Neural progenitor cell (in vitro differentiated cells): Measurements from ENCODE around the gene RNGTT. TPM values are rescaled to one million over a fixed set of nuclear protein-coding genes. Genes with fewer than 3 reads are reported as not detected.

Source experiments
- DNase-seq: peaks from one replicate; pipeline ENCODE4 v3.0.0-alpha.2; 2016; ENCODE audit warnings: low spot score
- H2AFZ ChIP-seq: fragments of 200-600 bp; sonication (generic); replicated peaks from 2 replicates; pipeline ENCODE4 v1.6.1; 2016; ENCODE audit warnings: antibody characterized with exemption
- H3F3A ChIP-seq: fragments of 200-600 bp; sonication (generic); 2 replicates; pipeline ENCODE4 v1.6.1; 2016; ENCODE audit warnings: antibody characterized with exemption, low read depth
- H3K27ac ChIP-seq: fragments of 200-600 bp; sonication (generic); 2 replicates; pipeline ENCODE4 v1.5.1; 2016; ENCODE audit warnings: mild to moderate bottlenecking
- H3K27me3 ChIP-seq: fragments of 200-600 bp; sonication (generic); 2 replicates; pipeline ENCODE4 v1.6.1; 2016; ENCODE audit warnings: mild to moderate bottlenecking, moderate library complexity
- H3K36me3 ChIP-seq: fragments of 200-600 bp; sonication (generic); 2 replicates; pipeline ENCODE4 v1.5.1; 2016
- H3K4me1 ChIP-seq: fragments of 200-600 bp; sonication (generic); 2 replicates; pipeline ENCODE4 v1.6.1; 2016; ENCODE audit warnings: mixed run types
- H3K4me2 ChIP-seq: fragments of 200-600 bp; sonication (generic); 2 replicates; pipeline ENCODE4 v1.6.1; 2016
- H3K4me3 ChIP-seq: fragments of 200-600 bp; sonication (generic); 2 replicates; pipeline ENCODE4 v1.5.1; 2016
- H3K79me2 ChIP-seq: fragments of 200-600 bp; sonication (generic); 2 replicates; pipeline ENCODE4 v1.6.1; 2016; ENCODE audit warnings: low read depth
- H3K9ac ChIP-seq: fragments of 200-600 bp; sonication (generic); 2 replicates; pipeline ENCODE4 v1.6.1; 2016
- H3K9me3 ChIP-seq: fragments of 200-600 bp; sonication (generic); 2 replicates; pipeline ENCODE4 v1.5.1; 2016; ENCODE audit warnings: low read depth
- H4K20me1 ChIP-seq: fragments of 200-600 bp; sonication (generic); 2 replicates; pipeline ENCODE4 v1.6.1; 2016; ENCODE audit warnings: low read depth
- H3K27ac Mint-ChIP-seq: 3 replicates; pipeline ENCODE4 v1.8.0; 2021; ENCODE audit warnings: mixed read lengths
- H3K27me3 Mint-ChIP-seq: 2 replicates; pipeline ENCODE4 v1.8.0; 2022; ENCODE audit warnings: low read depth, mild to moderate bottlenecking, inconsistent platforms, moderate library complexity, mixed read lengths; ENCODE audit not compliant: insufficient read depth
- H3K36me3 Mint-ChIP-seq: 3 replicates; pipeline ENCODE4 v1.8.0; 2021; ENCODE audit warnings: mixed read lengths
- H3K4me1 Mint-ChIP-seq: 3 replicates; pipeline ENCODE4 v1.8.0; 2021; ENCODE audit warnings: mixed read lengths
- H3K4me3 Mint-ChIP-seq: 3 replicates; pipeline ENCODE4 v1.8.0; 2021; ENCODE audit warnings: mild to moderate bottlenecking, moderate library complexity, mixed read lengths
- H3K9me3 Mint-ChIP-seq: 3 replicates; pipeline ENCODE4 v1.8.0; 2020; ENCODE audit warnings: mixed read lengths
- EZH2 ChIP-seq: fragments of 200-600 bp; sonication (generic); IDR thresholded peaks from 2 replicates; pipeline ENCODE4 v1.6.1; 2017; ENCODE audit warnings: antibody characterized with exemption, mild to moderate bottlenecking, moderate library complexity
- EZH2phosphoT487 ChIP-seq: fragments of 200-600 bp; sonication (generic); IDR thresholded peaks from 2 replicates; pipeline ENCODE4 v1.6.1; 2017; ENCODE audit warnings: antibody characterized with exemption
- total RNA-seq: library from RNA; depleted of rRNA; stranded (reverse); fragments of >200 nt; gene quantifications from 2 replicates; pipeline ENCODE4 v1.2.3, GENCODE V29; 2015; ENCODE audit warnings: low replicate concordance
- TF ChIP-seq, protein P1 (sequence below): fragments of 200-600 bp; sonication (generic); IDR thresholded peaks from 2 replicates; pipeline ENCODE4 v1.5.1; 2017; ENCODE audit warnings: antibody characterized with exemption, mild to moderate bottlenecking

The RNGTT gene
- total RNA-seq, 1 donor from 2014 or later: 71.7 TPM

- Histone ChIP-seq H3K4me1 (no peaks in the 10 kb centered on the region), H4K20me1 (no peaks in the 10 kb centered on the region), H3F3A (peaks cover 9% of the 10 kb centered on the region), H3K27me3 (no peaks in the 10 kb centered on the region), H3K4me3 (no peak overlapping the region), H3K79me2 (no peaks in the 10 kb centered on the region), H3K27ac (no peak overlapping the region), H3K36me3 (no peaks in the 10 kb centered on the region), H3K9me3 (no peaks in the 10 kb centered on the region), H3K9ac (no peak overlapping the region), H2AFZ (no peak overlapping the region), H3K4me2 (no peak overlapping the region)
- Mint-ChIP-seq H3K27me3 (no peaks in the 10 kb centered on the region), H3K4me1 (no peaks in the 10 kb centered on the region), H3K27ac (no peak overlapping the region), H3K4me3 (no peak overlapping the region), H3K9me3 (no peaks in the 10 kb centered on the region), H3K36me3 (no peaks in the 10 kb centered on the region)
- no peak for DNase-seq
- TF ChIP-seq, protein P1, sequence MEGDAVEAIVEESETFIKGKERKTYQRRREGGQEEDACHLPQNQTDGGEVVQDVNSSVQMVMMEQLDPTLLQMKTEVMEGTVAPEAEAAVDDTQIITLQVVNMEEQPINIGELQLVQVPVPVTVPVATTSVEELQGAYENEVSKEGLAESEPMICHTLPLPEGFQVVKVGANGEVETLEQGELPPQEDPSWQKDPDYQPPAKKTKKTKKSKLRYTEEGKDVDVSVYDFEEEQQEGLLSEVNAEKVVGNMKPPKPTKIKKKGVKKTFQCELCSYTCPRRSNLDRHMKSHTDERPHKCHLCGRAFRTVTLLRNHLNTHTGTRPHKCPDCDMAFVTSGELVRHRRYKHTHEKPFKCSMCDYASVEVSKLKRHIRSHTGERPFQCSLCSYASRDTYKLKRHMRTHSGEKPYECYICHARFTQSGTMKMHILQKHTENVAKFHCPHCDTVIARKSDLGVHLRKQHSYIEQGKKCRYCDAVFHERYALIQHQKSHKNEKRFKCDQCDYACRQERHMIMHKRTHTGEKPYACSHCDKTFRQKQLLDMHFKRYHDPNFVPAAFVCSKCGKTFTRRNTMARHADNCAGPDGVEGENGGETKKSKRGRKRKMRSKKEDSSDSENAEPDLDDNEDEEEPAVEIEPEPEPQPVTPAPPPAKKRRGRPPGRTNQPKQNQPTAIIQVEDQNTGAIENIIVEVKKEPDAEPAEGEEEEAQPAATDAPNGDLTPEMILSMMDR: no peak
- TF ChIP-seq EZH2phosphoT487: no peak
- TF ChIP-seq EZH2: no peak
Observed at GRCh38 chr6:88872962-88873361, 90.5 kb downstream of the RNGTT start.

- Histone ChIP-seq H3K27me3 (no peaks in the 10 kb centered on the region), H3K4me3 (no peak overlapping the region), H2AFZ (no peak overlapping the region), H3F3A (peaks cover 9% of the 10 kb centered on the region), H3K79me2 (no peaks in the 10 kb centered on the region), H3K36me3 (no peaks in the 10 kb centered on the region), H3K27ac (no peak overlapping the region), H4K20me1 (no peaks in the 10 kb centered on the region), H3K9ac (no peak overlapping the region), H3K9me3 (no peaks in the 10 kb centered on the region), H3K4me1 (no peaks in the 10 kb centered on the region), H3K4me2 (no peak overlapping the region)
- H3K27ac Mint-ChIP-seq: no peak overlapping the region
- TF ChIP-seq EZH2phosphoT487 (no peak), EZH2 (no peak)
- TF ChIP-seq, protein P1: no peak
- H3K27me3 Mint-ChIP-seq: no peaks in the 10 kb centered on the region
- no peaks in the 10 kb centered on the region for H3K9me3 Mint-ChIP-seq
- no peak for DNase-seq
- H3K4me3 Mint-ChIP-seq: no peak overlapping the region
- H3K4me1 Mint-ChIP-seq: no peaks in the 10 kb centered on the region
- no peaks in the 10 kb centered on the region for H3K36me3 Mint-ChIP-seq
Observed at GRCh38 chr6:88871498-88871897, 91.9 kb downstream of the RNGTT start.

- Mint-ChIP-seq H3K27ac (no peak overlapping the region), H3K4me3 (no peak overlapping the region), H3K36me3 (no peaks in the 10 kb centered on the region), H3K27me3 (no peaks in the 10 kb centered on the region), H3K9me3 (no peaks in the 10 kb centered on the region), H3K4me1 (no peaks in the 10 kb centered on the region)
- H3K4me1 ChIP-seq: no peaks in the 10 kb centered on the region
- peaks cover 9% of the 10 kb centered on the region for H3F3A ChIP-seq
- H4K20me1 ChIP-seq: no peaks in the 10 kb centered on the region
- H3K27ac ChIP-seq: no peak overlapping the region
- H3K4me2 ChIP-seq: no peak overlapping the region
- no peak overlapping the region for H3K9ac ChIP-seq
- no peaks in the 10 kb centered on the region for H3K27me3 ChIP-seq
- H3K4me3 ChIP-seq: no peak overlapping the region
- peak; percentile 71 for DNase-seq
- TF ChIP-seq, protein P1: peak; percentile 84
- TF ChIP-seq EZH2: no peak
- no peak for TF ChIP-seq EZH2phosphoT487
- H3K36me3 ChIP-seq: no peaks in the 10 kb centered on the region
- no peaks in the 10 kb centered on the region for H3K79me2 ChIP-seq
- no peak overlapping the region for H2AFZ ChIP-seq
- H3K9me3 ChIP-seq: no peaks in the 10 kb centered on the region
Observed at GRCh38 chr6:88870717-88871330, 92.6 kb downstream of the RNGTT start.
